ENCODE data around the gene SLC41A1.

Gene SLC41A1

GRCh38 chr1:205787287-205787916 lies 25.6 kb downstream of the SLC41A1 start:
- no peak for DNase-seq (ENCODE audit: low spot score)

GRCh38 chr1:205786601-205787000 lies 26.4 kb downstream of the SLC41A1 start:
- no peak for DNase-seq (ENCODE audit: low spot score)

GRCh38 chr1:205785446-205785845 lies 27.6 kb downstream of the SLC41A1 start:
- no peak for DNase-seq (ENCODE audit: low spot score)

- DNase-seq (ENCODE audit: low spot score): no peak
Observed at GRCh38 chr1:205783904-205784303, 29.1 kb downstream of the SLC41A1 start.

- DNase-seq (ENCODE audit: low spot score): no peak
Observed at GRCh38 chr1:205783433-205783795, 29.6 kb downstream of the SLC41A1 start.

GRCh38 chr1:205782627-205783432 lies 30.2 kb downstream of the SLC41A1 start:
- DNase-seq (ENCODE audit: low spot score): peak; percentile 0

- no peak for DNase-seq (ENCODE audit: low spot score)
Observed at GRCh38 chr1:205780335-205780734, 32.7 kb downstream of the SLC41A1 start.

- no peak for DNase-seq (ENCODE audit: low spot score)
Observed at GRCh38 chr1:205777994-205778393, 35.0 kb downstream of the SLC41A1 start.

GRCh38 chr1:205775717-205776056 lies 37.3 kb downstream of the SLC41A1 start:
- no peak for DNase-seq (ENCODE audit: low spot score)

GRCh38 chr1:205775015-205775716 lies 37.8 kb downstream of the SLC41A1 start, which contains the start of gene RAB29:
Gene RAB29 (minus strand): TSS chr1:205775482. CDS start chr1:205774956, 526 bp downstream.
- peak; percentile 80 for DNase-seq (ENCODE audit: low spot score)

- DNase-seq (ENCODE audit: low spot score): peak; percentile 24
Observed at GRCh38 chr1:205774198-205775014, 38.6 kb downstream of the SLC41A1 start.

- DNase-seq (ENCODE audit: low spot score): no peak
Observed at GRCh38 chr1:205772607-205773032, 40.4 kb downstream of the SLC41A1 start.

- DNase-seq (ENCODE audit: low spot score): no peak
Observed at GRCh38 chr1:205770618-205771017, 42.4 kb downstream of the SLC41A1 start.

GRCh38 chr1:205769641-205770365 lies 43.2 kb downstream of the SLC41A1 start:
- no peak for DNase-seq (ENCODE audit: low spot score)

GRCh38 chr1:205767248-205767647 lies 45.8 kb downstream of the SLC41A1 start:
- DNase-seq (ENCODE audit: low spot score): no peak

GRCh38 chr1:205766570-205766969 lies 46.4 kb downstream of the SLC41A1 start:
- no peak for DNase-seq (ENCODE audit: low spot score)

- DNase-seq (ENCODE audit: low spot score): no peak
Observed at GRCh38 chr1:205766038-205766437, 47.0 kb downstream of the SLC41A1 start.

GRCh38 chr1:205764578-205764977 lies 48.4 kb downstream of the SLC41A1 start:
- no peak for DNase-seq (ENCODE audit: low spot score)

GRCh38 chr1:205763980-205764379 lies 49.0 kb downstream of the SLC41A1 start:
- DNase-seq (ENCODE audit: low spot score): no peak

- no peak for DNase-seq (ENCODE audit: low spot score)
Observed at GRCh38 chr1:205760606-205761005, 52.4 kb downstream of the SLC41A1 start.

GRCh38 chr1:205756552-205756951 lies 56.4 kb downstream of the SLC41A1 start:
- DNase-seq (ENCODE audit: low spot score): no peak
